ENCODE data around the gene OR6X1. TPM values are rescaled to one million over a fixed set of nuclear protein-coding genes. Genes with fewer than 3 reads are reported as not detected.

OR6X1 gene
- total RNA-seq, 1 donor from 2014 or later = not detected

- H3K9me3 Mint-ChIP-seq (ENCODE audit: unreplicated experiment) = no peaks in the 10 kb centered on the region
- TF ChIP-seq CTCF (IDR thresholded peaks at IDR 0.05) = no peak
- DNase-seq (ENCODE audit: extremely low spot score, unreplicated experiment) = no peak
- H3K4me3 Mint-ChIP-seq (ENCODE audit: unreplicated experiment) = no peak overlapping the region
- peaks cover 4% of the 10 kb centered on the region for H3K27me3 Mint-ChIP-seq (ENCODE audit: unreplicated experiment)
- H3K4me1 Mint-ChIP-seq (ENCODE audit: unreplicated experiment) = no peaks in the 10 kb centered on the region
- H3K27ac Mint-ChIP-seq (ENCODE audit: unreplicated experiment) = no peak overlapping the region
- H3K36me3 Mint-ChIP-seq (ENCODE audit: unreplicated experiment) = no peaks in the 10 kb centered on the region
These were observed 24.2 kb upstream of the OR6X1 start for GRCh38 chr11:123778511-123778910.

- no peaks in the 10 kb centered on the region for H3K4me1 Mint-ChIP-seq (ENCODE audit: unreplicated experiment)
- no peak for TF ChIP-seq CTCF (IDR thresholded peaks at IDR 0.05)
- no peak overlapping the region for H3K27ac Mint-ChIP-seq (ENCODE audit: unreplicated experiment)
- no peaks in the 10 kb centered on the region for H3K9me3 Mint-ChIP-seq (ENCODE audit: unreplicated experiment)
- H3K4me3 Mint-ChIP-seq (ENCODE audit: unreplicated experiment) = no peak overlapping the region
- DNase-seq (ENCODE audit: extremely low spot score, unreplicated experiment) = no peak
- peaks cover 4% of the 10 kb centered on the region for H3K27me3 Mint-ChIP-seq (ENCODE audit: unreplicated experiment)
- H3K36me3 Mint-ChIP-seq (ENCODE audit: unreplicated experiment) = no peaks in the 10 kb centered on the region
These were observed 21.6 kb upstream of the OR6X1 start for GRCh38 chr11:123775715-123776549.

GRCh38 chr11:123775289-123775688 is 21.0 kb upstream of the OR6X1 start:
- DNase-seq (ENCODE audit: extremely low spot score, unreplicated experiment) = no peak
- H3K9me3 Mint-ChIP-seq (ENCODE audit: unreplicated experiment) = no peaks in the 10 kb centered on the region
- H3K36me3 Mint-ChIP-seq (ENCODE audit: unreplicated experiment) = no peaks in the 10 kb centered on the region
- no peaks in the 10 kb centered on the region for H3K4me1 Mint-ChIP-seq (ENCODE audit: unreplicated experiment)
- peaks cover 4% of the 10 kb centered on the region for H3K27me3 Mint-ChIP-seq (ENCODE audit: unreplicated experiment)
- no peak overlapping the region for H3K27ac Mint-ChIP-seq (ENCODE audit: unreplicated experiment)
- no peak for TF ChIP-seq CTCF (IDR thresholded peaks at IDR 0.05)
- no peak overlapping the region for H3K4me3 Mint-ChIP-seq (ENCODE audit: unreplicated experiment)

GRCh38 chr11:123773959-123774358 is 19.6 kb upstream of the OR6X1 start:
- DNase-seq (ENCODE audit: extremely low spot score, unreplicated experiment) = no peak
- peaks cover 1% of the 10 kb centered on the region for H3K27me3 Mint-ChIP-seq (ENCODE audit: unreplicated experiment)
- H3K36me3 Mint-ChIP-seq (ENCODE audit: unreplicated experiment) = no peaks in the 10 kb centered on the region

More at GRCh38 chr11:123773959-123774358, 19.6 kb upstream of the OR6X1 start:
- H3K9me3 Mint-ChIP-seq (ENCODE audit: unreplicated experiment) = no peaks in the 10 kb centered on the region
- H3K4me1 Mint-ChIP-seq (ENCODE audit: unreplicated experiment) = no peaks in the 10 kb centered on the region
- H3K27ac Mint-ChIP-seq (ENCODE audit: unreplicated experiment) = no peak overlapping the region
- no peak for TF ChIP-seq CTCF (IDR thresholded peaks at IDR 0.05)
- H3K4me3 Mint-ChIP-seq (ENCODE audit: unreplicated experiment) = no peak overlapping the region
